ENCODE data around the gene PAQR5. TPM values are rescaled to one million over a fixed set of nuclear protein-coding genes. Genes with fewer than 3 reads are reported as not detected.

Gene PAQR5
- total RNA-seq, 1 donor from 2014 or later: 1.2 TPM

GRCh38 chr15:69414701-69415167 is 116.0 kb downstream of the PAQR5 start:
- H3K9me3 ChIP-seq (ENCODE audit: insufficient read depth, low read depth, low read length): no peaks in the 10 kb centered on the region
- H4K20me1 ChIP-seq (ENCODE audit: insufficient read depth, low read length): peaks cover 40% of the 10 kb centered on the region
- Mint-ChIP-seq H3K27me3 (ENCODE audit: low read depth, unreplicated experiment) (no peaks in the 10 kb centered on the region), H3K27ac (ENCODE audit: unreplicated experiment) (peak overlapping the region; percentile 93), H3K36me3 (ENCODE audit: low read depth, unreplicated experiment) (no peaks in the 10 kb centered on the region), H3K4me1 (ENCODE audit: low read depth, unreplicated experiment) (peaks cover 28% of the 10 kb centered on the region), H3K4me3 (ENCODE audit: unreplicated experiment) (peak overlapping the region; percentile 87), H3K9me3 (ENCODE audit: unreplicated experiment) (no peaks in the 10 kb centered on the region)
- no peak for FAIRE-seq
- H2AFZ ChIP-seq (ENCODE audit: low read depth, low read length): peak overlapping the region; percentile 73
- peak; percentile 91 for DNase-seq (ENCODE audit: low read depth)
- peak overlapping the region; percentile 95 for H3K4me3 ChIP-seq (ENCODE audit: insufficient read depth, low read depth, low read length)
- peaks cover 24% of the 10 kb centered on the region for H3K4me1 ChIP-seq (ENCODE audit: insufficient read depth, low read length)
- H3K27ac ChIP-seq (ENCODE audit: low read depth, low read length): peak overlapping the region; percentile 90
- peaks cover 98% of the 10 kb centered on the region for H3K79me2 ChIP-seq (ENCODE audit: insufficient read depth, low read length)
- H3K4me2 ChIP-seq (ENCODE audit: low read length): peak overlapping the region; percentile 88
- TF ChIP-seq EZH2 (IDR thresholded peaks at IDR 0.05; ENCODE audit: insufficient read depth, low read length) (no peak), CTCF (IDR thresholded peaks at IDR 0.05; ENCODE audit: insufficient read depth, low read depth, low read length) (no peak)
- peak overlapping the region; percentile 92 for H3K9ac ChIP-seq (ENCODE audit: low read length)
- no peaks in the 10 kb centered on the region for H3K27me3 ChIP-seq (ENCODE audit: insufficient read depth, low read length)
- peaks cover 14% of the 10 kb centered on the region for H3K36me3 ChIP-seq (ENCODE audit: insufficient read depth, low read length)

GRCh38 chr15:69415381-69415780 is 116.7 kb downstream of the PAQR5 start:
- Histone ChIP-seq H2AFZ (ENCODE audit: low read depth, low read length) (no peak overlapping the region), H3K27me3 (ENCODE audit: insufficient read depth, low read length) (no peaks in the 10 kb centered on the region), H3K27ac (ENCODE audit: low read depth, low read length) (peak overlapping the region; percentile 78), H4K20me1 (ENCODE audit: insufficient read depth, low read length) (peaks cover 33% of the 10 kb centered on the region), H3K4me1 (ENCODE audit: insufficient read depth, low read length) (peaks cover 23% of the 10 kb centered on the region), H3K79me2 (ENCODE audit: insufficient read depth, low read length) (peaks cover 98% of the 10 kb centered on the region), H3K4me2 (ENCODE audit: low read length) (peak overlapping the region; percentile 88), H3K9ac (ENCODE audit: low read length) (peak overlapping the region; percentile 92), H3K36me3 (ENCODE audit: insufficient read depth, low read length) (peaks cover 14% of the 10 kb centered on the region), H3K9me3 (ENCODE audit: insufficient read depth, low read depth, low read length) (no peaks in the 10 kb centered on the region), H3K4me3 (ENCODE audit: insufficient read depth, low read depth, low read length) (peak overlapping the region; percentile 95)
- no peaks in the 10 kb centered on the region for H3K36me3 Mint-ChIP-seq (ENCODE audit: low read depth, unreplicated experiment)
- no peaks in the 10 kb centered on the region for H3K27me3 Mint-ChIP-seq (ENCODE audit: low read depth, unreplicated experiment)
- TF ChIP-seq EZH2 (IDR thresholded peaks at IDR 0.05; ENCODE audit: insufficient read depth, low read length): no peak
- TF ChIP-seq CTCF (IDR thresholded peaks at IDR 0.05; ENCODE audit: insufficient read depth, low read depth, low read length): no peak
- H3K4me1 Mint-ChIP-seq (ENCODE audit: low read depth, unreplicated experiment): peaks cover 28% of the 10 kb centered on the region
- H3K27ac Mint-ChIP-seq (ENCODE audit: unreplicated experiment): peak overlapping the region; percentile 93
- no peak for FAIRE-seq
- H3K4me3 Mint-ChIP-seq (ENCODE audit: unreplicated experiment): peak overlapping the region; percentile 87
- DNase-seq (ENCODE audit: low read depth): peak; percentile 51
- H3K9me3 Mint-ChIP-seq (ENCODE audit: unreplicated experiment): no peaks in the 10 kb centered on the region

GRCh38 chr15:69417581-69417980 is 118.9 kb downstream of the PAQR5 start:
- Histone ChIP-seq H3K4me2 (ENCODE audit: low read length) (no peak overlapping the region), H2AFZ (ENCODE audit: low read depth, low read length) (no peak overlapping the region), H3K9me3 (ENCODE audit: insufficient read depth, low read depth, low read length) (no peaks in the 10 kb centered on the region), H3K27me3 (ENCODE audit: insufficient read depth, low read length) (no peaks in the 10 kb centered on the region), H4K20me1 (ENCODE audit: insufficient read depth, low read length) (peaks cover 13% of the 10 kb centered on the region), H3K4me1 (ENCODE audit: insufficient read depth, low read length) (peaks cover 19% of the 10 kb centered on the region), H3K27ac (ENCODE audit: low read depth, low read length) (no peak overlapping the region), H3K36me3 (ENCODE audit: insufficient read depth, low read length) (peaks cover 22% of the 10 kb centered on the region), H3K9ac (ENCODE audit: low read length) (no peak overlapping the region), H3K79me2 (ENCODE audit: insufficient read depth, low read length) (peaks cover 81% of the 10 kb centered on the region), H3K4me3 (ENCODE audit: insufficient read depth, low read depth, low read length) (no peak overlapping the region)
- no peak for TF ChIP-seq CTCF (IDR thresholded peaks at IDR 0.05; ENCODE audit: insufficient read depth, low read depth, low read length)
- TF ChIP-seq EZH2 (IDR thresholded peaks at IDR 0.05; ENCODE audit: insufficient read depth, low read length): no peak
- H3K27ac Mint-ChIP-seq (ENCODE audit: unreplicated experiment): no peak overlapping the region
- FAIRE-seq (no peak), DNase-seq (ENCODE audit: low read depth) (no peak)
- H3K27me3 Mint-ChIP-seq (ENCODE audit: low read depth, unreplicated experiment): no peaks in the 10 kb centered on the region
- no peaks in the 10 kb centered on the region for H3K36me3 Mint-ChIP-seq (ENCODE audit: low read depth, unreplicated experiment)
- H3K4me3 Mint-ChIP-seq (ENCODE audit: unreplicated experiment): no peak overlapping the region
- peaks cover 37% of the 10 kb centered on the region for H3K4me1 Mint-ChIP-seq (ENCODE audit: low read depth, unreplicated experiment)
- no peaks in the 10 kb centered on the region for H3K9me3 Mint-ChIP-seq (ENCODE audit: unreplicated experiment)

Measured in astrocyte (in vitro differentiated cells and primary cell).